ENCODE results near the gene OSBPL5.

Gene OSBPL5

DNA sequence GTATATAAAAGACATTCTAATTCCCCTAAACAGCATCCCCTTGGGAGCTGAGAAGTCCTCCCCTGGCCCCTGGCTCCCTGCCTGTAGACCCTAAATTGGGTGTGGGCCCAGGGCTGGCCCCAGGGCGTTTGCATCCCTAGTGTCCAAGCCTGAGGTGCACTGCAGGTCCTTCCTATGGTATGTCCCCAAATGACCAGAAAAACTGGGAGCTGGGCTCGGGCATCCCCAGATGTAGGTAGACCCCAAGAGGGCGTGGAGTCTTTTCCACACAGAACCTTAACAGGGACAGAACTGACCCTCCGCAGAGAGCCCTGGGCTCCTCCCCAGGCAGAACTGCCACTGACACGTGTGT is 782 bp upstream of the OSBPL5 start:
- DNase-seq (ENCODE audit: low read depth): no peak
- H3K4me3 ChIP-seq (ENCODE audit: low read depth, low read length): no peak overlapping the region
- TF ChIP-seq, protein P1, sequence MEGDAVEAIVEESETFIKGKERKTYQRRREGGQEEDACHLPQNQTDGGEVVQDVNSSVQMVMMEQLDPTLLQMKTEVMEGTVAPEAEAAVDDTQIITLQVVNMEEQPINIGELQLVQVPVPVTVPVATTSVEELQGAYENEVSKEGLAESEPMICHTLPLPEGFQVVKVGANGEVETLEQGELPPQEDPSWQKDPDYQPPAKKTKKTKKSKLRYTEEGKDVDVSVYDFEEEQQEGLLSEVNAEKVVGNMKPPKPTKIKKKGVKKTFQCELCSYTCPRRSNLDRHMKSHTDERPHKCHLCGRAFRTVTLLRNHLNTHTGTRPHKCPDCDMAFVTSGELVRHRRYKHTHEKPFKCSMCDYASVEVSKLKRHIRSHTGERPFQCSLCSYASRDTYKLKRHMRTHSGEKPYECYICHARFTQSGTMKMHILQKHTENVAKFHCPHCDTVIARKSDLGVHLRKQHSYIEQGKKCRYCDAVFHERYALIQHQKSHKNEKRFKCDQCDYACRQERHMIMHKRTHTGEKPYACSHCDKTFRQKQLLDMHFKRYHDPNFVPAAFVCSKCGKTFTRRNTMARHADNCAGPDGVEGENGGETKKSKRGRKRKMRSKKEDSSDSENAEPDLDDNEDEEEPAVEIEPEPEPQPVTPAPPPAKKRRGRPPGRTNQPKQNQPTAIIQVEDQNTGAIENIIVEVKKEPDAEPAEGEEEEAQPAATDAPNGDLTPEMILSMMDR (IDR thresholded peaks at IDR 0.05; ENCODE audit: insufficient read depth, low read depth, low read length, missing control alignments): no peak

DNA sequence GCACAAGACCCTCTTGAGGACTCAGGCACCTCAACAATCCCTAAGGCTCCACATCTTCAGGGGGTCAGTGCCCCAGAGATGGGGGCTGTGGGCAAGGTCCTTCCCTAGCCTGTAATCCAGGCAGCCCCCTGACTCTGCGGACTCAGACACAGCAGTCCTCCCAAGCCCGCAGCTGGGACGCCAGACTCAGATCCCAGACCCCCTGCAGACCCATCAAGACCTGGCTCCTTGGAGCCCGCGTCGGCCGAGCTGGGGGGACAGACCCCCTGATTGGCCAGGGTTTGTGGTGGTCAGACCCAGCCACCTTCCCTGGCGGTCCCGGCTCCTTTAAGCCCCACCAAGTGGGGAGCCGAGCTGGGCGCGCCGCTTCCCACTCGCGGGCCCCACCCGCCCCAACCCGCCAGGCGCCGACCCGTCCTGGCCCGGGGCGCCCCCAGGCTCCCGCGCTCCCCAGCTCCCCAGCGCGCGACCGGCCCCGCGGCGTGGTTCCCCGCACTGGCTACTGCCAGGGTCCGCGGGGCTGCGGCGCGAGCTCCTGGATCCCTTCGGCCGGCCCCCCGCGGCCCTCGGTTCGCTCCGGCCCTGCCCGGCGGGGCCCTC is 458 bp downstream of the OSBPL5 start:
- no peak overlapping the region for H3K4me3 ChIP-seq (ENCODE audit: low read depth, low read length)
- TF ChIP-seq, protein P1 (IDR thresholded peaks at IDR 0.05; ENCODE audit: insufficient read depth, low read depth, low read length, missing control alignments): no peak
- no peak for DNase-seq (ENCODE audit: low read depth)

- H3K4me3 ChIP-seq (ENCODE audit: low read depth, low read length): no peak overlapping the region
- TF ChIP-seq, protein P1 (IDR thresholded peaks at IDR 0.05; ENCODE audit: insufficient read depth, low read depth, low read length, missing control alignments): no peak
- no peak for DNase-seq (ENCODE audit: low read depth)
Observed at GRCh38 chr11:3164138-3164551, 965 bp downstream of the OSBPL5 start.

DNA sequence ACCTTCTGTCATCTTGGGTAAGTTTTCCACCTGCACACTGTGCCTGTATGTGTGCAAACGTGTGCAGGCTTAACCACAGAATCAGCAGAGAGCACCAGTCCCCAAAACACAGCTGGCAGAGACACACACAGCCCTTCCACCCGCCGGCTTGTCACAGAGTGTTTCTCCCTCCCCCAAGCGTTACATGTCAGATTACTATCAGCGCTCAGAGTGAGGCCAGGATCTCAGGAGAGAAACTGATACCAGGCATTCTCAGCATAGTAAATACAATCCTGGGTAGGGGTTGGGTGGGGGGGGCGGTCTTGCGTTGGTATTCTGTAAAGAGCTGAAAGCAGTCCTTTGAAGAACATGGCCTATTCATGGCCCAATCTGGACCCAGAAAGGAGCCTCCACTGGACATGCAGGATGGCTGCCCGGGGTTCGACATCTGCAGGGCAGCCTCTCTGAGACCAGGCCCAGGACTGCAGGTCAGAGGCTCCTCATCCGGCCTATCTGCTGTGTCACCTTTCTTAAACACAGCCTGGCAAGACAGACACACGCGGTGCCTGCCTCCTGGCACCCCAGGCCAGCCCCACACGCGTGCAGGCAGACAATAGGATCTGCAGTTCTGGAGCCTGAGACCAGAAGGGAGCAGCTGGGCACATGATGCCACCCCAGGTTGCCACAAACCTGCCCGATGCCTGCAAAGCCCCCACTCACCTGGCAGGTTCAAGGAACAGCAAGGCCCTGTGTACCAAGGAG is 1.7 kb downstream of the OSBPL5 start:
- TF ChIP-seq, protein P1 (IDR thresholded peaks at IDR 0.05; ENCODE audit: insufficient read depth, low read depth, low read length, missing control alignments): no peak
- DNase-seq (ENCODE audit: low read depth): no peak
- no peak overlapping the region for H3K4me3 ChIP-seq (ENCODE audit: low read depth, low read length)

GRCh38 chr11:3162410-3163240 is 2.5 kb downstream of the OSBPL5 start:
- no peak for DNase-seq (ENCODE audit: low read depth)
- TF ChIP-seq, protein P1 (IDR thresholded peaks at IDR 0.05; ENCODE audit: insufficient read depth, low read depth, low read length, missing control alignments): no peak
- no peak overlapping the region for H3K4me3 ChIP-seq (ENCODE audit: low read depth, low read length)

DNA sequence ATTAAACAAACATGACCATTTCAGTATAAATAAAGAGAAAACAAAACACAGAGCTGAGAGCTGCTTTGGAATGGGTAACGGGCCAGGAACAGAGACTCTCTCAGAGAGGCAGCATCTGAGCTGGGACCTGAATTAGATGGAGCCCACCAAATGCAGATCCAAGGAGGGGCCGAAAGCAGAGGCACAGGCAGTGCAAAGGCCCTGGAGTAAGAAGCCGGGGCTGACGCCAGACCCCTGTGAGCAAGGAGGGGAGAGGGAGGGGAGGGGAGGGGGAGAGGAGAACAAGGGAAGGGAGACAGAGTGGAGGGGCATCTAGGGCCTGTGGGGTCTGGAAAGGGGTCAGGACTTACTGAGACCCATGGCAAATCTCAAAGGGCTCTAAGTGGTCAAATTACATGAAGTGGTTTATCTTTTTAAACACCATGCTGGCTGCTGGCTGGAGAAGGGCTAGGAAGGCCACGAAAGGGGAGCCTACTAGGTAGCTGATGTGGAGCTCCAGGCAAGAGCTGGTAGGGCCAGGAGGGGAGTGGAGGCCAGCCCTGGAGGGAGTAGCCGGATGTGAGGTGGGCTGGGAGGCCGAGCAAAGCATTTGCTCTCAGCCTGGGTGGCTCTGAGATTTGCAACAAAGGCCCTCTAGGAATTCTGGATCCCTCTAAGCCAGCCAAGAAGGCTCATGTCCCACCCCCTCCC is 3.2 kb downstream of the OSBPL5 start:
- H3K4me3 ChIP-seq (ENCODE audit: low read depth, low read length): no peak overlapping the region
- TF ChIP-seq, protein P1 (IDR thresholded peaks at IDR 0.05; ENCODE audit: insufficient read depth, low read depth, low read length, missing control alignments): no peak
- DNase-seq (ENCODE audit: low read depth): no peak
